Measurements from ENCODE around the gene SLC38A6. TPM values are rescaled to one million over a fixed set of nuclear protein-coding genes. Genes with fewer than 3 reads are reported as not detected.

The SLC38A6 gene
- total RNA-seq, 4 donors from 2014 or later, result 11.1 to 19.1 (median 12.0) TPM

GRCh38 chr14:61077437-61077836 is 96.4 kb downstream of the SLC38A6 start:
- Histone ChIP-seq H3K36me3 (peaks cover 0 to 5% (median 0%) of the 10 kb centered on the region in 4 donors), H3K4me3 (no peak overlapping the region), H3K27ac (replicated peaks in 1 of 4) (no peak overlapping the region), H3K9me3 (no peaks in the 10 kb centered on the region), H3K4me1 (no peaks in the 10 kb centered on the region), H3K27me3 (no peaks in the 10 kb centered on the region)
- TF ChIP-seq POLR2AphosphoS5 (IDR thresholded peaks at IDR 0.05), result no peak
- no peak for TF ChIP-seq POLR2A (IDR thresholded peaks at IDR 0.05; ENCODE audit: low read depth)
- TF ChIP-seq CTCF (IDR thresholded peaks at IDR 0.05), result no peak
- TF ChIP-seq EP300 (IDR thresholded peaks at IDR 0.05), result no peak
- DNase-seq (ENCODE audit: extremely low spot score), result no peak
- intact Hi-C loops (cut with DNase I), result no loop called here

- no peaks in the 10 kb centered on the region for H3K9me3 ChIP-seq
- H3K27me3 ChIP-seq, result no peaks in the 10 kb centered on the region
- H3K36me3 ChIP-seq, result peaks cover 0 to 5% (median 0%) of the 10 kb centered on the region in 4 donors
- H3K4me3 ChIP-seq, result no peak overlapping the region
- no peaks in the 10 kb centered on the region for H3K4me1 ChIP-seq
- no peak overlapping the region for H3K27ac ChIP-seq (replicated peaks in 1 of 4)
- no peak for DNase-seq (ENCODE audit: extremely low spot score)
- WGBS, result 79% methylated on average over 4 of the region's 4 CpGs
- TF ChIP-seq POLR2AphosphoS5 (IDR thresholded peaks at IDR 0.05), result no peak
- TF ChIP-seq CTCF (IDR thresholded peaks at IDR 0.05), result no peak
- no peak for TF ChIP-seq POLR2A (IDR thresholded peaks at IDR 0.05; ENCODE audit: low read depth)
- TF ChIP-seq EP300 (IDR thresholded peaks at IDR 0.05), result no peak
- intact Hi-C loops (cut with DNase I), result no loop called here
Measured at GRCh38 chr14:61077951-61078720, 97.1 kb downstream of the SLC38A6 start.

- intact Hi-C loops (cut with DNase I), result no loop called here
- no peaks in the 10 kb centered on the region for H3K27me3 ChIP-seq
- H3K9me3 ChIP-seq, result peaks cover 0 to 3% (median 0%) of the 10 kb centered on the region in 4 donors
- H3K36me3 ChIP-seq, result peaks cover 0 to 14% (median 0%) of the 10 kb centered on the region in 4 donors
- no peaks in the 10 kb centered on the region for H3K4me1 ChIP-seq
- H3K27ac ChIP-seq (replicated peaks in 1 of 4), result no peak overlapping the region
- TF ChIP-seq EP300 (IDR thresholded peaks at IDR 0.05) (no peak), POLR2A (IDR thresholded peaks at IDR 0.05; ENCODE audit: low read depth) (no peak), CTCF (IDR thresholded peaks at IDR 0.05) (no peak), POLR2AphosphoS5 (IDR thresholded peaks at IDR 0.05) (no peak)
- WGBS, result 75% methylated on average over 11 of the region's 11 CpGs
- DNase-seq (ENCODE audit: extremely low spot score), result no peak
- no peak overlapping the region for H3K4me3 ChIP-seq
Measured at GRCh38 chr14:61080591-61081010, 99.6 kb downstream of the SLC38A6 start.

GRCh38 chr14:61088081-61088480 is 107.0 kb downstream of the SLC38A6 start:
- intact Hi-C loops (cut with DNase I), result no loop called here
- no peaks in the 10 kb centered on the region for H3K27me3 ChIP-seq
- H3K4me1 ChIP-seq, result no peaks in the 10 kb centered on the region
- no peak overlapping the region for H3K27ac ChIP-seq (replicated peaks in 1 of 4)
- no peak overlapping the region for H3K4me3 ChIP-seq
- peaks cover 0 to 9% (median 0%) of the 10 kb centered on the region in 4 donors for H3K36me3 ChIP-seq
- no peak for DNase-seq (ENCODE audit: extremely low spot score)
- TF ChIP-seq POLR2AphosphoS5 (IDR thresholded peaks at IDR 0.05) (no peak), POLR2A (IDR thresholded peaks at IDR 0.05; ENCODE audit: low read depth) (no peak), EP300 (IDR thresholded peaks at IDR 0.05) (no peak), CTCF (IDR thresholded peaks at IDR 0.05) (no peak)
- 86% methylated on average over 1 of the region's 1 CpG for WGBS
- peaks cover 0 to 3% (median 0%) of the 10 kb centered on the region in 4 donors for H3K9me3 ChIP-seq

Data from esophagus muscularis mucosa (tissue), 4 donors.